Spleen (tissue), 11 donors: ENCODE measurements around the gene ZNF394. TPM values are rescaled to one million over a fixed set of nuclear protein-coding genes. Genes with fewer than 3 reads are reported as not detected.

Experiments
- DNase-seq: peaks from one replicate; pipeline ENCODE4 v3.0.0-alpha.2; 2020
- H3K27ac ChIP-seq, 8 donors: fragments of 200-600 bp; sonication (generic) in 7 of 8; 1 replicate in 4 of 8; 2 replicates in 4 of 8; pipeline versions ENCODE4 v1.5.0 to v1.8.0; 2016 to 2021; ENCODE audit warnings: inconsistent platforms in 4 of 8, mild to moderate bottlenecking in 4 of 8, moderate library complexity in 1 of 8
- H3K27me3 ChIP-seq, 7 donors: fragments of 200-600 bp; sonication (generic) in 6 of 7; replicated peaks in 1 of 7; 1 replicate in 4 of 7; 2 replicates in 3 of 7; pipeline versions ENCODE4 v1.5.0 to v1.8.0; 2016 to 2021; ENCODE audit warnings: inconsistent platforms in 3 of 7, mild to moderate bottlenecking in 1 of 7
- H3K36me3 ChIP-seq, 6 donors: fragments of 200-600 bp; sonication (generic) in 5 of 6; 1 replicate in 4 of 6; 2 replicates in 2 of 6; pipeline versions ENCODE4 v1.5.0 to v1.8.0; 2016 to 2021; ENCODE audit warnings: inconsistent platforms in 2 of 6
- H3K4me1 ChIP-seq, 6 donors: fragments of 200-600 bp; sonication (generic) in 5 of 6; 1 replicate in 3 of 6; 2 replicates in 3 of 6; pipeline versions ENCODE4 v1.5.0 to v1.8.0; 2016 to 2021; ENCODE audit warnings: inconsistent platforms in 3 of 6
- H3K4me3 ChIP-seq, 8 donors: fragments of 200-600 bp; sonication (generic) in 7 of 8; 1 replicate in 4 of 8; 2 replicates in 4 of 8; pipeline versions ENCODE4 v1.5.0 to v1.8.0; 2016 to 2021; ENCODE audit warnings: inconsistent platforms in 4 of 8, mild to moderate bottlenecking in 4 of 8, moderate library complexity in 2 of 8
- H3K9me3 ChIP-seq, 8 donors: fragments of 200-600 bp; sonication (generic) in 7 of 8; 1 replicate in 4 of 8; 2 replicates in 4 of 8; pipeline versions ENCODE4 v1.5.0 to v1.8.0; 2016 to 2021; ENCODE audit warnings: inconsistent platforms in 4 of 8
- POLR2A ChIP-seq, 3 donors: fragments of 450-650 bp; IDR thresholded peaks; one replicate each; pipeline ENCODE4 v1.5.1; 2017; ENCODE audit warnings: antibody characterized with exemption in 3 of 3, mild to moderate bottlenecking in 1 of 3
- POLR2AphosphoS5 ChIP-seq, 3 donors: sonication (generic); formaldehyde crosslinking; IDR thresholded peaks; one replicate each; pipeline ENCODE4 v1.5.1; 2017; ENCODE audit warnings: antibody characterized with exemption in 3 of 3
- WGBS, 5 donors: extraction: QIAGEN DNeasy Blood & Tissue Kit in 3 of 5; methylation state at CpG; one replicate each; pipeline versions ENCODE4 v1.1.5 to v1.1.7; 2013 to 2018; 5-methylcytosine and 5-hydroxymethylcytosine counted together
- intact Hi-C: fragments of 100-400 bp; cut with DNase I; formaldehyde crosslinking; loops from one replicate; pipeline ENCODE4 v1.15.0; 2023; ENCODE audit warnings: low total_unique reads
- polyA plus RNA-seq, 3 donors: library from polyadenylated mRNA; stranded (reverse); fragments of 200-250 nt; gene quantifications; one replicate each; pipeline ENCODE4 v1.2.1, GENCODE V29; 2013
- total RNA-seq, 7 donors: library from RNA; depleted of rRNA in 3 of 7; stranded (reverse); fragments of >200 nt in 3 of 7; fragmentation: NEBNext Ultra II Directional in 4 of 7; extraction: Animal tissue kit (Norgen Biotek cat#: 25700) in 4 of 7; gene quantifications; one replicate each; pipeline versions ENCODE4 v1.1.0 to v1.2.1, GENCODE V29; 2016 to 2021
- TF ChIP-seq, protein P1 (sequence below), 11 experiments: fragments of 200-600 bp in 7 of 11; fragments of 450-650 bp in 4 of 11; sonication (generic) in 4 of 11; IDR thresholded peaks in 8 of 11; conservative IDR thresholded peaks in 3 of 11; 1 replicate in 7 of 11; 2 replicates in 4 of 11; pipeline versions ENCODE4 v1.4.0 to v1.8.0; 2016 to 2021; ENCODE audit warnings: antibody characterized with exemption in 11 of 11, inconsistent platforms in 4 of 11, mild to moderate bottlenecking in 1 of 11
- donor health status: healthy with polysubstance abuse.
- donor health status: DM: no; HTN: no; CAD: no; lungs with moderate emphysema.
- donor health status: DM: no; HTN: no; CAD: no.
- donor health status: Bipolar disorder and iron deficiency.
- donor health status: healthy.
- donor health status: DM: no; HTN: no; CAD: no.
- donor health status: DM: yes; HTN: yes; CAD: no.

The ZNF394 gene
- total and polyA plus RNA-seq, 10 donors = 25.8 to 96.2 (median 47.5) TPM

- no peak for DNase-seq
- no peak for TF ChIP-seq POLR2A (IDR thresholded peaks at IDR 0.05)
- TF ChIP-seq POLR2AphosphoS5 (IDR thresholded peaks at IDR 0.05) = peak in 1 of 3 donors; percentile 12
- no peak overlapping the region for H3K4me3 ChIP-seq
- H3K4me1 ChIP-seq = peaks cover 15 to 76% (median 51%) of the 10 kb centered on the region in 6 donors
- H3K36me3 ChIP-seq = peaks cover 0 to 91% (median 46%) of the 10 kb centered on the region in 6 donors
- intact Hi-C loops = no loop called here
- H3K27ac ChIP-seq = no peak overlapping the region
- H3K27me3 ChIP-seq = no peaks in the 10 kb centered on the region
- no peaks in the 10 kb centered on the region for H3K9me3 ChIP-seq
- WGBS, 5 donors = 88 to 92% (median 90%) methylated on average over 11 of the region's 11 CpGs
Observed at GRCh38 chr7:99460651-99461050, 39.4 kb downstream of the ZNF394 start.

GRCh38 chr7:99459087-99459486, 41.0 kb downstream of the ZNF394 start:
- WGBS, 5 donors = 87 to 97% (median 91%) methylated on average over 8 of the region's 8 CpGs
- no peak for DNase-seq

DNA sequence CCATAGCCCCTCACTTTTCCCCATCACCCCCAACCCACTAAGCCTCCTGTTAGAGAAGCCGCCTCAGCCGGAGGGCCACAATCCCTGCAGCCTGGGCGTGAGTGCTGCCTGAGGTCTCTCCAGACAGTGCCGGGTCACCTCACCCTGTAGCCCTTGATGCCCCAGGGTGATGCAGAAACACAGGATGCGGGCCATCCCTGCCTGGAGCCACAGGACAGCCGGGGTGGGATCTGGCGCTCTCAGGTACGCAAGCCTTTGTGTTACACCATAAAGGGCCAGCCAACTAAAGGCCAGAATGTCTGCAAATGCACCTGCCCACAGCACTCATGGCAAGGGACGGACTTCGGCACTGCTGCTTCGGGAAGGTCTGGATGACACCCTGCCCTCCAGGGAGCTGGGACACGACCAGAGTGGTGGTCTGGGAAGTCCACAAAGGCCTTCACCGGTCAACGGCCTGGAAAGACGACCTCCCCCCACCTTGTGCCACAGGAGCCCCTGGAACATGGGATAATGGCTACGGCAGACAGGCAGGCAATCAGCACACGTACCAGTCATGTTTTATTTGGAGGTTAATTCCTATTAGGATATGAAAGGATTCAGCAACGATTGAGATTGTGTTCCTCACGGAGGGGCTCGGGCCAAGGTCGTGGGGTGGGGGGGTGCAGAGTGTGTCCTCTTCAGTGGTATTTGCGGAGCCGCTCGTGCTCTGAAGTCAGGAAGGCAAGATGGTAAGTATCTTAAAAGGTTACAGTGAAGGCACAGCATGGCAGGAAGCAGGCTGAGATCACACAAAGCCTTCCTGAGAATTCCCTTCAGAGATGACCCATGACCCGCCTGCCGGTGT, 42.2 kb downstream of the ZNF394 start:
- Histone ChIP-seq H3K36me3 (peaks cover 0 to 100% (median 69%) of the 10 kb centered on the region in 6 donors), H3K9me3 (no peaks in the 10 kb centered on the region), H3K27me3 (no peaks in the 10 kb centered on the region), H3K27ac (no peak overlapping the region), H3K4me1 (peaks cover 3 to 56% (median 26%) of the 10 kb centered on the region in 6 donors), H3K4me3 (no peak overlapping the region)
- TF ChIP-seq POLR2AphosphoS5 (IDR thresholded peaks at IDR 0.05) (peak; percentile 24 to 65 (median 32)), POLR2A (IDR thresholded peaks at IDR 0.05) (no peak)
- TF ChIP-seq, protein P1, sequence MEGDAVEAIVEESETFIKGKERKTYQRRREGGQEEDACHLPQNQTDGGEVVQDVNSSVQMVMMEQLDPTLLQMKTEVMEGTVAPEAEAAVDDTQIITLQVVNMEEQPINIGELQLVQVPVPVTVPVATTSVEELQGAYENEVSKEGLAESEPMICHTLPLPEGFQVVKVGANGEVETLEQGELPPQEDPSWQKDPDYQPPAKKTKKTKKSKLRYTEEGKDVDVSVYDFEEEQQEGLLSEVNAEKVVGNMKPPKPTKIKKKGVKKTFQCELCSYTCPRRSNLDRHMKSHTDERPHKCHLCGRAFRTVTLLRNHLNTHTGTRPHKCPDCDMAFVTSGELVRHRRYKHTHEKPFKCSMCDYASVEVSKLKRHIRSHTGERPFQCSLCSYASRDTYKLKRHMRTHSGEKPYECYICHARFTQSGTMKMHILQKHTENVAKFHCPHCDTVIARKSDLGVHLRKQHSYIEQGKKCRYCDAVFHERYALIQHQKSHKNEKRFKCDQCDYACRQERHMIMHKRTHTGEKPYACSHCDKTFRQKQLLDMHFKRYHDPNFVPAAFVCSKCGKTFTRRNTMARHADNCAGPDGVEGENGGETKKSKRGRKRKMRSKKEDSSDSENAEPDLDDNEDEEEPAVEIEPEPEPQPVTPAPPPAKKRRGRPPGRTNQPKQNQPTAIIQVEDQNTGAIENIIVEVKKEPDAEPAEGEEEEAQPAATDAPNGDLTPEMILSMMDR (IDR thresholded peaks at IDR 0.05 in 8 of 11, conservative IDR thresholded peaks at IDR 0.05 in 3 of 11) = no peak
- no peak for DNase-seq
- intact Hi-C loops = no loop called here
- 76 to 87% (median 85%) methylated on average over 13 to 26 of the region's 26 CpGs for WGBS, 5 donors

More at GRCh38 chr7:99459087-99459486, 41.0 kb downstream of the ZNF394 start:
- TF ChIP-seq, protein P1 (IDR thresholded peaks at IDR 0.05 in 8 of 11, conservative IDR thresholded peaks at IDR 0.05 in 3 of 11) = peak in 2 of 11 experiments; percentile 8 to 33
- no peak for TF ChIP-seq POLR2AphosphoS5 (IDR thresholded peaks at IDR 0.05)
- Histone ChIP-seq H3K27ac (no peak overlapping the region), H3K27me3 (no peaks in the 10 kb centered on the region), H3K36me3 (peaks cover 0 to 100% (median 60%) of the 10 kb centered on the region in 6 donors), H3K4me3 (no peak overlapping the region), H3K9me3 (no peaks in the 10 kb centered on the region), H3K4me1 (peaks cover 3 to 61% (median 36%) of the 10 kb centered on the region in 6 donors)
- intact Hi-C loops = no loop called here

GRCh38 chr7:99457050-99457649, 42.9 kb downstream of the ZNF394 start:
- Histone ChIP-seq H3K4me1 (peaks cover 0 to 56% (median 23%) of the 10 kb centered on the region in 6 donors), H3K27me3 (no peaks in the 10 kb centered on the region), H3K36me3 (peaks cover 0 to 100% (median 76%) of the 10 kb centered on the region in 6 donors), H3K4me3 (no peak overlapping the region), H3K9me3 (no peaks in the 10 kb centered on the region), H3K27ac (no peak overlapping the region)
- 84 to 92% (median 87%) methylated on average over 6 of the region's 6 CpGs for whole genome bisulfite sequencing, 5 donors
- no peak for TF ChIP-seq POLR2AphosphoS5 (IDR thresholded peaks at IDR 0.05)
- TF ChIP-seq POLR2A (IDR thresholded peaks at IDR 0.05) = no peak
- TF ChIP-seq, protein P1 (IDR thresholded peaks at IDR 0.05 in 8 of 11, conservative IDR thresholded peaks at IDR 0.05 in 3 of 11) = no peak
- intact Hi-C loops = no loop called here
- DNase-seq = no peak
